GM18507 (cell line): ENCODE measurements around the gene CTDSPL.

ENCODE experiments used
- DNase-seq: peaks from one replicate; pipeline ENCODE4 v3.0.0; 2011; ENCODE audit warnings: low read depth; ENCODE audit not compliant: insufficient read length; ENCODE audit errors: extremely low spot score
- FAIRE-seq: peaks from 2 replicates; lab custom pipeline; 2011; peaks lifted over from hg19 to GRCh38; lab: Jason Lieb, UNC

Gene CTDSPL

GRCh38 chr3:37993067-37993455 lies 131.4 kb downstream of the CTDSPL start:
- FAIRE-seq (peak; percentile 65), DNase-seq (no peak)

GRCh38 chr3:37993460-37993819 lies 131.8 kb downstream of the CTDSPL start:
- no peak for DNase-seq
- no peak for FAIRE-seq

GRCh38 chr3:37993820-37994638 lies 132.3 kb downstream of the CTDSPL start:
- FAIRE-seq (peak; percentile 82), DNase-seq (peak; percentile 32)

- FAIRE-seq (no peak), DNase-seq (no peak)
Observed at GRCh38 chr3:37994639-37994972, 132.9 kb downstream of the CTDSPL start.

- DNase-seq (no peak), FAIRE-seq (no peak)
Observed at GRCh38 chr3:37995652-37996641, 134.3 kb downstream of the CTDSPL start.

- peak; percentile 97 for FAIRE-seq
- peak; percentile 32 for DNase-seq
Observed at GRCh38 chr3:37996785-37997301, 135.2 kb downstream of the CTDSPL start.

- FAIRE-seq (no peak), DNase-seq (no peak)
Observed at GRCh38 chr3:37997342-37997741, 135.7 kb downstream of the CTDSPL start.

GRCh38 chr3:37997791-37998370 lies 136.2 kb downstream of the CTDSPL start:
- no peak for FAIRE-seq
- DNase-seq = no peak

GRCh38 chr3:37999836-38000235 lies 138.2 kb downstream of the CTDSPL start:
- DNase-seq (no peak), FAIRE-seq (no peak)

GRCh38 chr3:38000242-38000916 lies 138.7 kb downstream of the CTDSPL start:
- FAIRE-seq (no peak), DNase-seq (no peak)

GRCh38 chr3:38000965-38001455 lies 139.3 kb downstream of the CTDSPL start:
- no peak for DNase-seq
- no peak for FAIRE-seq

GRCh38 chr3:38001456-38002081 lies 139.9 kb downstream of the CTDSPL start:
- FAIRE-seq (no peak), DNase-seq (no peak)

- no peak for FAIRE-seq
- no peak for DNase-seq
Observed at GRCh38 chr3:38002291-38002876, 140.7 kb downstream of the CTDSPL start.

GRCh38 chr3:38002940-38003339 lies 141.3 kb downstream of the CTDSPL start:
- DNase-seq (no peak), FAIRE-seq (no peak)

GRCh38 chr3:38003371-38003816 lies 141.7 kb downstream of the CTDSPL start:
- no peak for DNase-seq
- no peak for FAIRE-seq

- DNase-seq = no peak
- no peak for FAIRE-seq
Observed at GRCh38 chr3:38003817-38004414, 142.2 kb downstream of the CTDSPL start.

- no peak for DNase-seq
- peak; percentile 67 for FAIRE-seq
Observed at GRCh38 chr3:38004415-38005075, 142.9 kb downstream of the CTDSPL start.
